IMR-90 (cell line): Measurements from ENCODE around the gene SRP9.

Experiments
- BHLHE40 ChIP-seq: fragments of 150-350 bp; IDR thresholded peaks from 2 replicates; pipeline ENCODE4 v1.6.1; 2016; ENCODE audit warnings: mild to moderate bottlenecking, low read depth, low read length
- CTCF ChIP-seq: conservative IDR thresholded peaks from 2 replicates; pipeline ENCODE4 v1.5.1; 2012; ENCODE audit warnings: mild to moderate bottlenecking, low read depth, low read length, improper control_type of control experiment
- ELK1 ChIP-seq: fragments of 150-350 bp; IDR thresholded peaks from 2 replicates; pipeline ENCODE4 v1.6.1; 2016; ENCODE audit warnings: low read depth, mild to moderate bottlenecking, low read length, moderate library complexity, borderline replicate concordance
- MAFK ChIP-seq: IDR thresholded peaks from 2 replicates; pipeline ENCODE4 v1.6.1; 2012; ENCODE audit warnings: low read depth, low read length, improper control_type of control experiment
- NFE2L2 ChIP-seq: fragments of 150-350 bp; IDR thresholded peaks from 2 replicates; pipeline ENCODE4 v1.6.1; 2016; ENCODE audit warnings: low read depth, mild to moderate bottlenecking, low read length
- POLR2A ChIP-seq: IDR thresholded peaks from 2 replicates; pipeline ENCODE4 v1.6.1; 2012; ENCODE audit warnings: mild to moderate bottlenecking, low read depth, low read length
- RAD21 ChIP-seq: IDR thresholded peaks from 2 replicates; pipeline ENCODE4 v1.6.1; 2012; ENCODE audit warnings: low read length, improper control_type of control experiment
- SMC3 ChIP-seq: fragments of 150-350 bp; IDR thresholded peaks from 2 replicates; pipeline ENCODE4 v1.6.1; 2016; ENCODE audit warnings: low read depth, mild to moderate bottlenecking, antibody characterized with exemption, low read length, moderate library complexity

GRCh38 chr1:225736437-225737098 is 41.1 kb upstream of the SRP9 start:
- TF ChIP-seq CTCF (no peak), POLR2A (no peak), NFE2L2 (no peak), SMC3 (no peak), ELK1 (no peak), RAD21 (no peak), BHLHE40 (no peak), MAFK (no peak)
